Measurements from ENCODE around the gene DIAPH3. TPM values are rescaled to one million over a fixed set of nuclear protein-coding genes. Genes with fewer than 3 reads are reported as not detected.

Gene DIAPH3
- total RNA-seq, 2 donors from 2014 or later: 23.6 to 25.7 TPM

DNA sequence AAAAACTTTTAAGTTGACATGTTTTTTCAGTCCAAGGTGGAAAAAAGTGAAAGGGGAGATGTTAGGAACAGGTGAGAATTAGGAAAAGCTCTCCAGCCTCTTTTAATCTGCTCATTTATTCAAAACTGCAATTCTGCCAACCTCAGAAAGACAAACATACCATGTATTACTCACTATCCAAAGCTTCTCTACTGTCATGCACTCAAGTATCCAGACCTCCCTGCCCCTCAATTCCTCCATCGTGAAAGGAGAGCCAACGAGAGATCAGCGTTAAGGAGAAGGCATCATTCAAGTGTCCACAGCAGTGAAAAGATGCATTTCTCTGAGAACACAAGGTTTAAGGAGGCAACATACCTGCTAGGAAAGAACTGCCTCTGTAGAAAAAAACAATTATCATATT, 24.5 kb downstream of the DIAPH3 start:
- Histone ChIP-seq H3K36me3 (ENCODE audit: control insufficient read depth, insufficient read depth, low read length) (peaks cover 12% of the 10 kb centered on the region), H3K27me3 (ENCODE audit: control insufficient read depth, insufficient read depth, low read length, poor library complexity, severe bottlenecking) (no peaks in the 10 kb centered on the region), H3K27ac (ENCODE audit: low read depth, low read length) (no peak overlapping the region), H3K4me3 (ENCODE audit: low read length) (no peak overlapping the region), H3K4me1 (ENCODE audit: control insufficient read depth, insufficient read depth, low read length) (peaks cover 24% of the 10 kb centered on the region), H3K9ac (ENCODE audit: extremely low read depth, low read length, poor library complexity, severe bottlenecking) (no peak overlapping the region), H3K9me3 (ENCODE audit: control insufficient read depth, low read length) (no peaks in the 10 kb centered on the region)
- DNase-seq: no peak
- Mint-ChIP-seq H3K4me3 (no peak overlapping the region), H3K36me3 (ENCODE audit: low read depth) (peaks cover 2% of the 10 kb centered on the region), H3K27ac (no peak overlapping the region), H3K27me3 (ENCODE audit: insufficient read depth) (no peaks in the 10 kb centered on the region), H3K4me1 (peaks cover 45% of the 10 kb centered on the region), H3K9me3 (no peaks in the 10 kb centered on the region)
- TF ChIP-seq, protein P1, sequence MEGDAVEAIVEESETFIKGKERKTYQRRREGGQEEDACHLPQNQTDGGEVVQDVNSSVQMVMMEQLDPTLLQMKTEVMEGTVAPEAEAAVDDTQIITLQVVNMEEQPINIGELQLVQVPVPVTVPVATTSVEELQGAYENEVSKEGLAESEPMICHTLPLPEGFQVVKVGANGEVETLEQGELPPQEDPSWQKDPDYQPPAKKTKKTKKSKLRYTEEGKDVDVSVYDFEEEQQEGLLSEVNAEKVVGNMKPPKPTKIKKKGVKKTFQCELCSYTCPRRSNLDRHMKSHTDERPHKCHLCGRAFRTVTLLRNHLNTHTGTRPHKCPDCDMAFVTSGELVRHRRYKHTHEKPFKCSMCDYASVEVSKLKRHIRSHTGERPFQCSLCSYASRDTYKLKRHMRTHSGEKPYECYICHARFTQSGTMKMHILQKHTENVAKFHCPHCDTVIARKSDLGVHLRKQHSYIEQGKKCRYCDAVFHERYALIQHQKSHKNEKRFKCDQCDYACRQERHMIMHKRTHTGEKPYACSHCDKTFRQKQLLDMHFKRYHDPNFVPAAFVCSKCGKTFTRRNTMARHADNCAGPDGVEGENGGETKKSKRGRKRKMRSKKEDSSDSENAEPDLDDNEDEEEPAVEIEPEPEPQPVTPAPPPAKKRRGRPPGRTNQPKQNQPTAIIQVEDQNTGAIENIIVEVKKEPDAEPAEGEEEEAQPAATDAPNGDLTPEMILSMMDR (conservative IDR thresholded peaks at IDR 0.05): no peak
- WGBS, 2 experiments (ENCODE audit: insufficient coverage in 1 of 2, insufficient read length in 1 of 2): 94 to 100% methylated on average over 2 to 3 of the region's 3 CpGs

DNA sequence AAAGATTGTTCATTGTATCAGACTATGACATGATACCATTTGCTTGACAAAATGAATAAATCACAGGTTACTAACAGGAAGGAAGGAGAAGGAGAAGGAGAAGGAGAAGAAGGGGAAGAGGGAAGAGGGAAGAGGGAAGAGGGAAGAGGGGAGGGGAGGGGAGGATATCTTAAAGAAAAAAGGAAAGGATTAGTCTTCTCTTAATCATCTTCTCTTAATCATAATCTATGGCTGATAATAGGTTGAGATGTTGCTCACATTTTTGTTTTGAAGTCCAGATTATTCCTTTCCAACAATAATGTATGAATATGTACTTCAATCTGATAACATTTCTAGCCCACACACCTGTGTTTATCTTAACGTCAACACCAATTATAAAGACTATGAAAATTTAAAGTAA, 25.1 kb downstream of the DIAPH3 start:
- H3K27ac ChIP-seq (ENCODE audit: low read depth, low read length): no peak overlapping the region
- H3K36me3 Mint-ChIP-seq (ENCODE audit: low read depth): peaks cover 2% of the 10 kb centered on the region
- no peaks in the 10 kb centered on the region for H3K27me3 ChIP-seq (ENCODE audit: control insufficient read depth, insufficient read depth, low read length, poor library complexity, severe bottlenecking)
- H3K9me3 Mint-ChIP-seq: no peaks in the 10 kb centered on the region
- TF ChIP-seq, protein P1 (conservative IDR thresholded peaks at IDR 0.05): no peak
- peaks cover 18% of the 10 kb centered on the region for H3K36me3 ChIP-seq (ENCODE audit: control insufficient read depth, insufficient read depth, low read length)
- peaks cover 20% of the 10 kb centered on the region for H3K4me1 ChIP-seq (ENCODE audit: control insufficient read depth, insufficient read depth, low read length)
- no peak overlapping the region for H3K4me3 Mint-ChIP-seq
- no peak for DNase-seq
- no peak overlapping the region for H3K9ac ChIP-seq (ENCODE audit: extremely low read depth, low read length, poor library complexity, severe bottlenecking)
- no peak overlapping the region for H3K27ac Mint-ChIP-seq
- H3K9me3 ChIP-seq (ENCODE audit: control insufficient read depth, low read length): no peaks in the 10 kb centered on the region
- no peak overlapping the region for H3K4me3 ChIP-seq (ENCODE audit: low read length)
- WGBS, 2 experiments (ENCODE audit: insufficient coverage in 1 of 2, insufficient read length in 1 of 2): 80 to 100% methylated on average over 1 of the region's 1 CpG
- no peaks in the 10 kb centered on the region for H3K27me3 Mint-ChIP-seq (ENCODE audit: insufficient read depth)
- peaks cover 40% of the 10 kb centered on the region for H3K4me1 Mint-ChIP-seq

DNA sequence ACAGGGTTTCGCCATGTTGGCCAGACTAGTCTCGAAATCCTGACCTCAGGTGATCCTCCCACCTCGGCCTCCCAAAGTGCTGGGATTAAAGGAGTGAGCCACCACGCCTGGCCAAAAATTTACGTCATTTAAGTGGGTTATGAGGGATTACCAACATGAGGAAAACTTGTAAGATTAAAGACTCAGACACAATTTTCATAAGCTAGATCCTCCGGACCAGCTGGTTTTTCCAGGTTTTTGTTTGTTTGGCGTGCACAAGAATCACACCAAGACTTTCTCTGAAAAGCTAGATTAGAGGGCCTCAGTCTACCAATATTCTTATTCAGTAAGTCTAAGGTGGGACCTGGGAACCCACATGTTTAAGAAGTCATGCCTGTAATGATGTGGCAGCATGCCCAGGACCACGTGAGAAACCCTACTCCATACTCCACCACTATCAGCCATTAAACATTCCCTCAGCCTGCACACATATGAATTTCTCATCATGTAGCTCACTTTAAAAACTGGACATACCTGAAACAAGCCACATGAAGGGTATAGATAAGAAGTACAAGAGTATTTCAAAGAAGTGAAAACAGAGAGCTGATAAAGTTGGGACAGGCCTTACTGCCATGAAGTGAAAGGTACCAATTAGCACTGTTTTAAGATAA, 25.7 kb downstream of the DIAPH3 start:
- Histone ChIP-seq H3K9ac (ENCODE audit: extremely low read depth, low read length, poor library complexity, severe bottlenecking) (no peak overlapping the region), H3K4me3 (ENCODE audit: low read length) (no peak overlapping the region), H3K4me1 (ENCODE audit: control insufficient read depth, insufficient read depth, low read length) (peaks cover 13% of the 10 kb centered on the region), H3K36me3 (ENCODE audit: control insufficient read depth, insufficient read depth, low read length) (peaks cover 19% of the 10 kb centered on the region), H3K27ac (ENCODE audit: low read depth, low read length) (no peak overlapping the region), H3K9me3 (ENCODE audit: control insufficient read depth, low read length) (no peaks in the 10 kb centered on the region), H3K27me3 (ENCODE audit: control insufficient read depth, insufficient read depth, low read length, poor library complexity, severe bottlenecking) (no peaks in the 10 kb centered on the region)
- H3K9me3 Mint-ChIP-seq: no peaks in the 10 kb centered on the region
- WGBS, 2 experiments (ENCODE audit: insufficient coverage in 1 of 2, insufficient read length in 1 of 2): 92 to 96% methylated on average over 7 to 8 of the region's 8 CpGs
- peaks cover 2% of the 10 kb centered on the region for H3K36me3 Mint-ChIP-seq (ENCODE audit: low read depth)
- no peak overlapping the region for H3K4me3 Mint-ChIP-seq
- H3K27me3 Mint-ChIP-seq (ENCODE audit: insufficient read depth): no peaks in the 10 kb centered on the region
- no peak overlapping the region for H3K27ac Mint-ChIP-seq
- TF ChIP-seq, protein P1 (conservative IDR thresholded peaks at IDR 0.05): no peak
- H3K4me1 Mint-ChIP-seq: peaks cover 33% of the 10 kb centered on the region
- no peak for DNase-seq

All from endodermal cell (in vitro differentiated cells).